Ishikawa (cell line): ENCODE data around the gene ZNF467.

Experiments used
- CEBPB ChIP-seq: IDR thresholded peaks from 2 replicates; pipeline ENCODE4 v1.6.1; 2012
- EP300 ChIP-seq: IDR thresholded peaks from 2 replicates; pipeline ENCODE4 v1.6.1; 2012; ENCODE audit warnings: borderline replicate concordance
- REST ChIP-seq: IDR thresholded peaks from 2 replicates; pipeline ENCODE4 v1.6.1; 2012; ENCODE audit warnings: low read depth, mild to moderate bottlenecking
- TEAD4 ChIP-seq: IDR thresholded peaks from 2 replicates; pipeline ENCODE4 v1.6.1; 2012
- YY1 ChIP-seq: IDR thresholded peaks from 2 replicates; pipeline ENCODE4 v1.6.1; 2012; ENCODE audit warnings: low read depth
- ZBTB7A ChIP-seq: IDR thresholded peaks from 2 replicates; pipeline ENCODE4 v1.6.1; 2012; ENCODE audit warnings: low read depth

GRCh38 chr7:149765399-149766121 lies 7.8 kb downstream of the ZNF467 start:
- TF ChIP-seq TEAD4, result no peak
- no peak for TF ChIP-seq CEBPB
- no peak for TF ChIP-seq YY1
- no peak for TF ChIP-seq EP300
- no peak for TF ChIP-seq REST
- TF ChIP-seq ZBTB7A, result no peak
